ENCODE measurements around the gene CHD9. TPM values are rescaled to one million over a fixed set of nuclear protein-coding genes. Genes with fewer than 3 reads are reported as not detected.
"Not testable (repeated sequence)": the region's sequence is repeated elsewhere in the genome, so short reads cannot be mapped to it uniquely, and the experiment has no call there.

Gene CHD9
- total RNA-seq, 1 experiment from 2014 or later = 18.9 TPM

GRCh38 chr16:53045341-53046220 is 9.2 kb upstream of the CHD9 start:
- intact Hi-C loops (cut with micrococcal nuclease) = no loop called here
- POLR2A ChIA-PET = no interaction called here
- H3K9me2 ChIP-seq (ENCODE audit: insufficient read depth) = no peaks in the 10 kb centered on the region
- no peak overlapping the region for H2AFZ ChIP-seq (ENCODE audit: low read depth, low read length, poor library complexity, severe bottlenecking)
- no peaks in the 10 kb centered on the region for H3K9me3 ChIP-seq (ENCODE audit: control insufficient read depth in 1 of 2, insufficient read depth in 1 of 2, low read depth in 1 of 2, low read length in 2 of 2)
- ATAC-seq = no peak
- CTCF ChIA-PET = no interaction called here
- no TSS peak for BruUV-seq (replicated peaks)
- H3K27ac ChIP-seq (ENCODE audit: low read depth, low read length) = no peak overlapping the region
- no peak overlapping the region for H3K4me2 ChIP-seq (ENCODE audit: low read length)
- no peak overlapping the region for H3K4me3 ChIP-seq (replicated peaks in 1 of 2; ENCODE audit: low read depth in 1 of 2, low read length in 2 of 2)
- DNase-seq (ENCODE audit: low read depth, low spot score) = no peak
- no peaks in the 10 kb centered on the region for H3K79me2 ChIP-seq (ENCODE audit: insufficient read depth, low read length)
- no peaks in the 10 kb centered on the region for H4K20me1 ChIP-seq (ENCODE audit: insufficient read depth)
- TF ChIP-seq ELF1 (IDR thresholded peaks at IDR 0.05; ENCODE audit: borderline replicate concordance, low read depth) (no peak), EZH2 (IDR thresholded peaks at IDR 0.05) (no peak), ATF3 (IDR thresholded peaks at IDR 0.05) (no peak)
- no peak overlapping the region for H3K9ac ChIP-seq (ENCODE audit: low read length)
- RAD21 ChIA-PET (ENCODE audit: low non-redundant PET in 1 of 2, low total read pairs in 2 of 2, uncharacterized antibody in 2 of 2, unreplicated experiment in 2 of 2) = no interaction called here
- H3K4me1 ChIP-seq (ENCODE audit: control insufficient read depth in 1 of 2, insufficient read depth in 2 of 2, low read length in 2 of 2) = peaks cover 0 to 3% of the 10 kb centered on the region in 2 experiments; a peak in 1 of 4 replicates
- H3K36me3 ChIP-seq (ENCODE audit: control insufficient read depth in 1 of 2, insufficient read depth in 2 of 2, low read length in 2 of 2) = no peaks in the 10 kb centered on the region; a peak in 1 of 4 replicates
- H3K27me3 ChIP-seq (ENCODE audit: insufficient read depth, low read length) = no peaks in the 10 kb centered on the region

- H3K4me2 ChIP-seq (ENCODE audit: low read length); H3K27ac ChIP-seq (ENCODE audit: low read depth, low read length); H3K9me3 ChIP-seq (ENCODE audit: control insufficient read depth in 1 of 2, insufficient read depth in 1 of 2, low read depth in 1 of 2, low read length in 2 of 2); H3K36me3 ChIP-seq (ENCODE audit: control insufficient read depth in 1 of 2, insufficient read depth in 2 of 2, low read length in 2 of 2); BruUV-seq (replicated peaks); CTCF ChIA-PET; ATAC-seq; H4K20me1 ChIP-seq (ENCODE audit: insufficient read depth); H3K79me2 ChIP-seq (ENCODE audit: insufficient read depth, low read length); H2AFZ ChIP-seq (ENCODE audit: low read depth, low read length, poor library complexity, severe bottlenecking); POLR2A ChIA-PET; H3K9me2 ChIP-seq (ENCODE audit: insufficient read depth); H3K9ac ChIP-seq (ENCODE audit: low read length); intact Hi-C loops (cut with micrococcal nuclease); RAD21 ChIA-PET (ENCODE audit: low non-redundant PET in 1 of 2, low total read pairs in 2 of 2, uncharacterized antibody in 2 of 2, unreplicated experiment in 2 of 2); H3K27me3 ChIP-seq (ENCODE audit: insufficient read depth, low read length); H3K4me3 ChIP-seq (replicated peaks in 1 of 2; ENCODE audit: low read depth in 1 of 2, low read length in 2 of 2); DNase-seq (ENCODE audit: low read depth, low spot score); H3K4me1 ChIP-seq (ENCODE audit: control insufficient read depth in 1 of 2, insufficient read depth in 2 of 2, low read length in 2 of 2): not testable (repeated sequence)
Observed at GRCh38 chr16:53047515-53047914, 7.3 kb upstream of the CHD9 start.

Measured in HCT116 (cell line).